Epidermal melanocyte (primary cell): ENCODE measurements around the gene LGI1.

ENCODE experiments used
- DNase-seq: peaks from one replicate; pipeline ENCODE4 v3.0.0; 2011; ENCODE audit warnings: low spot score; ENCODE audit not compliant: insufficient read length

Gene LGI1

GRCh38 chr10:93757801-93758507 is at the start of gene LGI1:
Gene LGI1, plus strand, starts transcription at chr10:93757936. Its CDS starts 209 bp downstream, at chr10:93758145.
- DNase-seq = no peak

GRCh38 chr10:93710333-93710909 is 47.3 kb upstream of the LGI1 start:
- DNase-seq = no peak

DNA sequence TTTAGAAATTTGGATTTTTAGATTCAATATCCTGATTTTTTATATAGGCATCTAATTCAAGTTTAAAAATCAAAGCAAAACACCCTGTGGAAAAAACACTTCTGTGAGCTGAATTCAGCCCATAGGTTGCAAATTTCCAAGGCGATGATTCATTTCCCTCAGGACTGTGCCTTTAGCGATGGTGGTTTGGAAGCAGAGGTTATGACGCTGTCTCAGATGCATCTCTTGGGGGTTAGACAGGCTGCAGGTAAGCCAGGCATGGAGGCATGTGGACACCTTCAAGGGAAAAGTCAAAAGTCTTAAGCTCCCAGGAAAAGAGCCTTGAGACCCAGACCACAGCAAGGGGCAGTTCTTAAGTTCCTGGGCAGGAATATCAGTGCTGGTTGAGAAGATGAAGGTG is 45.8 kb upstream of the LGI1 start:
- DNase-seq = no peak

GRCh38 chr10:93712593-93712992 is 45.1 kb upstream of the LGI1 start:
- no peak for DNase-seq

DNA sequence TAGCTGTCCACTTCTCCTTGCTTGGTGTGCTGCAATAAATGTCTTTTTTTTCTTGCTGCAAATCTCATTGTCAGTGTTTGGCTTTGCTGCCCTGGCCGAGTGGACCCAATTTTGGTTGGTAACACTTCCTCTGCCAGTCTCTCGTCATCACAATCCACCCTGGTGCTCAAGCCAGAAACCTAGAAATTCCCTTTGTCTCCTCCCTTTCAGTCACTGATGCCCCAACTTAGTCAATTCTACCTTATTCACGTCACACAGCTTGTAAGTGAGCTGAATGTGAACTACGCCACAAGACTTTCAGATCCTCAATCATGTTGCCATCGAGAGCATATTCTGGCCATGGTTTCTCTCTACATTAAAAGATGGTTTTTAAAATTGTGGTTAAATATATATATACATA is 42.4 kb upstream of the LGI1 start:
- no peak for DNase-seq

- no peak for DNase-seq
These were observed 41.0 kb upstream of the LGI1 start for GRCh38 chr10:93716766-93717165.

GRCh38 chr10:93718937-93719725 is 38.6 kb upstream of the LGI1 start:
- DNase-seq = no peak

DNA sequence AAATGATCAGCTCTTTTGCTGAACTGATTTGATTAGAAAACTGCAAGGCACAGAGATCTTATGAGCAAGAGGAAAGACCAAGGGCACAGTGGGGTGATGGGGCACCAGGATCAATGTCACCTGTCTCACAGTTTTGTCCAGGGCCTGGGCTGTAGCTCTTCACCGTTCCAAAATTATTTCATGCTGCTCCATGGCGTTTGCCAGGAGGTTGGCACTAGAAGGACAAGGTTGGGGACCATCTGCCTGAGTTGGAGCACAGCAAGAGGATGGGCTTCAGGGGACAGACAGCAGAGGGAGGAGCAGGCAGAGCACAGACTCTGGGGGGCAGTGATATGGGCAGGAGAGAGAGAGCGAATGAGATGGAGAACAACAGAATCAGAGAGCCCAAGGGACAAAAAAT is 37.8 kb upstream of the LGI1 start:
- DNase-seq = no peak

DNA sequence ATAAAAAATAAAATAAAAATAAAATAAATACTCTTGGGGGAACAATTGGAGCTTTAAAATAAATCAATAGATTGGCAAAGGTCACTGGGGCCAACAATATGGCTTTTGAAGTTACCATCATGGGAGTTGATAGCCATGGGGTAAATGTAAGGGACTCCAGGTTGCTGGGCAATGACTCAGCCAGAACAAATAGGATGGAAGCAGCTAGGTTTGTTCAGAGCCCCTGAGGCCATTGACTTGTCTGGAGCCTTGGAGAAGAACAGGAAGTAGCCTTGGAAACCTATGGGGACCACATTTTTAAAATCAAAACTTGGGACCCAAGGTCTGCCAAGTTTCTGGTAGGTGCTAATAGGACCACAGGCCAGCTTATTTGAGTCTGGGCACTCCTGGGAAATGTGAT is 35.2 kb upstream of the LGI1 start:
- DNase-seq = no peak

GRCh38 chr10:93723153-93723552 is 34.6 kb upstream of the LGI1 start:
- DNase-seq = no peak

DNA sequence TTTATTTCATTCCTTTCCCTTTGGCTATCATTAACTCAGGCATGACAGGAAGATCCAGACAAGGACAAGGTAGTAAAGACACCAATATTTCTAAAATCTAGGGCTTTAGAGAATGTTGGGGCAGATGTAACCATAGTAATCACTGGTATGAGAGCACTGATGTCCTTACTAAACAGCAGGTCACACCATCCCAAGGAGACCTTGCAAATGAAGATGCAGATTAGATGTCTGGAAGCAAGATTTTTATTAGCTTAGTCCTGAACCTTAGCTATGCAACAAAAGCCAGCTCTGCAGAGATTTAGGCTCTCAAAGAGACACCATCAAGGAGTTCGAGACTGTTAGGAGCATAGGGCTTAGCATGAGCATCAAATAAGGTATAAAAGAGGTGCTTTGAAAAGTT is 31.7 kb upstream of the LGI1 start:
- DNase-seq = no peak

GRCh38 chr10:93741367-93741766 is 16.4 kb upstream of the LGI1 start:
- DNase-seq = no peak

DNA sequence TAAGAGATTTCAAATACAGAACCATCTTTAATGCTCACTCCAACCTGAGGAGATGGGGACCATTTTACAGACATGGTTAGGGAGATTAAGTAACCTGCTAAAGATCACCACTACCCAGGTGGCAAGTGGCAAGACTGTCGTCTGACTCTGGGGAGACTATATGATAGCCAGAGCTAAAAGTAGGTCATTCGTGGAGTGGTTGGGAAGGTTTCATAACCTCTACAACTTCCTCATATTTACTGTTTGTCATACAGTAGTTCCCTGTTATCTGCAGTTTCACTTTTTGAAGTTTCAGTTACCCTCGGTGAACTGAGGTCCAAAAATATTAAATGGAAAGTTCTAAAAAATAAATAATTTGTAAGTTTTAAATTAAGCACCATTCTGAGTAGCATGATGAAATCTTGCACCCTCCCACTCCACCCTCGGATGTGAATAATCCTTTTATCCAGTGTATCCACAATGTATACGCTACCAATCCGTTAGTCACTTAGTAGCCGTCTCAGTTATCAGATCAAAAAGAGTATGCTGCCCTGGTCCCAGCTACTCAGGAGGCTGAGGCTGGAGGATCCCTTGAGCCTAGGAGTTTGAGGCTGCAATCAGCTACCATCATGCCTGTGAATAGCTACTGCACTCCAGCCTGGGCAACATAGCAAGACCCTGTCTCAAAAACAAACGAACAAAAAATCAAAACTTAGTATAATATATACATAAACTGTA is 14.9 kb upstream of the LGI1 start:
- DNase-seq = no peak

GRCh38 chr10:93745408-93746065 is 12.2 kb upstream of the LGI1 start:
- peak; percentile 36 for DNase-seq

GRCh38 chr10:93746844-93747284 is 10.9 kb upstream of the LGI1 start:
- peak; percentile 83 for DNase-seq

GRCh38 chr10:93749218-93749799 is 8.4 kb upstream of the LGI1 start:
- no peak for DNase-seq

DNA sequence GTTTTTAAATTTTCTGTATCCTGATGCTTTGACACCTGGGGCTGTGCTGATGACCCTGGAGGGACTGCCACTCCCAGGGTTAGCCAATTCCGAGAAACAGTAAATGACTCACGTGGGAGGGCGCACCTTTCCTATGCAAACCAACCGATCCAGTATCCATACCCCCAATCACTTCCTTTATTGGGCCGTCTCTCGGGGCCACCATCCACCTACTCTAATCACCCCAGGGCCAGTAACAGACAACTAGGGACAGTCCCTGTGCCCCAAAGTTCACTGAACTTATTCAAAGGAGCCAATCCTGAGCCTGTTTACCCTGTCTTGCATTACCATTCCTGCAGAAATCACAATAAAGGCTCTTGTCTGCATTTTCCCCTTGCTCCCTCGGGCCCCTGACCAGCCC is 6.6 kb upstream of the LGI1 start:
- no peak for DNase-seq

- DNase-seq = no peak
These were observed 5.9 kb upstream of the LGI1 start for GRCh38 chr10:93751832-93752231.

DNA sequence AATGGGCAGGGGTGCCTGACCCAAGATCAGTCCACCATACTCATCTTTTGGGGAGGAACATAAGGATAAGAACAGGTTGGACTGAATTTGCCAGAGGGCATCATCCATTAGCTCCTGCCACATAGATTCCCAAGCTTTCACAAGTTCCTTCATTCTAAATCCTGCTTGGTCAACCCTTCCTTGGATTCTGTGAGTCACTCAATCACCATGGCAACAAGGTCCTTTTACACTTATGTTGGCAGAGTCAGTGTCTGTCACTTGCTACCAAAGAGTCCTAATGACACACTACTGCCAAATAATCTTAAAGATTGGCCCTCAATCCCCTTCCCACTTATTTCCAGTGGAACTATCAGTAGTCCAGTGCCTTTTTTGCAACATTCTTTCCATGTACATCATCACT is 5.0 kb upstream of the LGI1 start:
- DNase-seq = no peak

DNA sequence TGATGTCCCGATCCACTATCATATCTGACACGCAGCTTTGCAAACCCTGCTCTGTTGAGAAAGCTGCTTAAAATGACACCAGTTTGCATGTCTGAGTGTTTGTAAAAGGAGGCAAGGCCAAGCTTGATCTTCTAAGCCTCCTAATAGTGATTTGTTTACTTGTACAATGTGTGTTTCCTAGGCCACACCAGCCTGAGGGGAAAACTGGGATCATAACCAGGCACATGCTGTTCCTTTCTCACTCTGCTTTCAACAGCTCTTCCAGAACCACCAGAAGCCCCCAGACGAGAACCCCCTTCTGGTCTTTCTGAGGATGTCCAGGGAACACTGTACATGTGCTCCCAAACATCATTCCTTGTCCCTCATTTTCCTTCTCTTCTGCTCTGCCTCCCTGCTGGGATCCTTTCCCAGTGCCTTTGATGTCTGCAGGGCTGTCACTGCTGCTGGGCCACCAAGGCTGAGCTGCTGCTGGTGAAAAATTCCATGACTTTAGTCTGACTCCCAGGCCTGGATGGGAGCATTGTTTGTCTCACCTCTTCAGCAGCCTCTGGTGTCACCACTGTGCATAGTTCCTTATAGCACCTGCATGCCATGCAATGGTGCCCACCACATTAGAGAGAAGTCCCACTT is 4.0 kb upstream of the LGI1 start:
- DNase-seq = no peak

DNA sequence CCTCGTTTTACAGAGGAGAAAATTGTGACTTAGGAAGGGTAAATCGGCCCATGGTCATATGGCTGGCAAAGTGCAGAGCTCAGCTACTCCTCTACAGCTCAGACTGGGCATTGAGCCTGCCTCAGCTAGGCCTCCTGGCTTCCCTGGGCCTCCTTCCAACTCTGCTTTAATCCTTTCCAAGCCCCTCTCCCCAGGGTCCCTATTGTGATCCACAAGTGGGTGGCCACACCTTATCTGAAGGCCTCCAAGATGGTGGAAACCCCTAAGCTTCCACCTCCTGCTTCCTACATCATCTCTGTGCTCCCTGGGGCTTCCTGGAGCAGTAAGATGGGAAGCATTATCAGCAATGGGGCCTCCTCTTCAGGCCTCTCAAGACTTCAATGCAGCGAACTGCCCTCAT is 3.0 kb upstream of the LGI1 start:
- no peak for DNase-seq
